CD4-positive, alpha-beta T cell treated with Interleukin-4 for 4 hours (primary cell): ENCODE results near the gene YEATS4.

ENCODE experiments used
- DNase-seq: peaks from one replicate; pipeline ENCODE4 v3.0.0-alpha.2; 2020

The YEATS4 gene

DNA sequence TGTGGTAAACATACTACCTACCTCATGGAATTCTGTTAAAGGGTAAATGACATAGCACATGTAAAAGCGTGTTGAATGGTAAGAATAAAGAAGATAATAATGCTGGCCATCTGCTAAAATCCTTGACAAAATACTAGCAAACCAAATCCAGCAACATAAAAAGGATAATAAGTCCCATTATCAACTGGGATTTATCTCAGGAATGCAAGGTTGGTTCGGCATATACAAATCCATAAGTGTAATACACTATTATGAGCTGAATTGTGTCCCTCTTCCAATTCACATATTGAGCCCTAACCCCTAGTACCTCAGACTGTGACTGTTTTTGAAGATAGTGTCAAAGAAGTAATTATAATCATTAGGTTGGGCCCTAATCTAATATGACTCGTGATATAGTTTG lies 37.4 kb downstream of the YEATS4 start:
- no peak for DNase-seq

DNA sequence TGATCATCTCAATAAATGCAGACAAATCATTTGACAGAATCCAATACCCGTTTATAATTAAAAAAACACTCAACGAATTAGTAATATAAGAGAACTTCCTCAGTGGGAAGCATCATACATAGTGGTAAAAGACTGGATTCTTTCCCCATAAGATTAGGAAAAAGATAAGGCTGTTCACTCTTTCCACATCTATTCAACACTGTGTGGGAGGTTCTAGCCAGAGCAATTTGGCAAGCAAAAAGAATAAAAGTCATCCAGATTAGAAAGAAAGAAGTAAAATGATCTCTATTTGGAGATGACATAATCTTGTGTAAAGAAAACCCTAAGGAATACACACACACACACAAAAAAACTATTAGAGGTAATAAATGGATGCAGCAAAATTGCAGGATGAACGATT lies 38.4 kb downstream of the YEATS4 start:
- no peak for DNase-seq

DNA sequence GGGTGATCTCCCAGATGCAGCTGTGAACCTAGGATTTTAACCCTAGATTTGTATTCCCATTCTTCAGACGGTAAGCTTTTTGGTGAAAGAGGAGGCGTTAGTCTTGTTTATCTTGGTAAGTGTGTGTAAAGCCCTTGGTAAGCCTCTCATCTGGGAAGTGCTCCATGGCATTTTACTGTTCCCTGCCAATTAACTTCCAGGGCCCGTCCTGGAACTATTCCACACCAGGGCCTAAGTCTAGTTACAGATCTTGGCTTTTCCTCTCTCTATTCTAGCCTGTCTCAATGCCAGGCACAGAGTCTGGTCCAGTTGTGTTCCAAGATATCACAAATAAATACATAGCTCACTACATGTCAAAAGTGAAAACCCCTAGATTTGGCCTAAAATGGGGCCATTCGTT lies 42.4 kb downstream of the YEATS4 start:
- DNase-seq: no peak

DNA sequence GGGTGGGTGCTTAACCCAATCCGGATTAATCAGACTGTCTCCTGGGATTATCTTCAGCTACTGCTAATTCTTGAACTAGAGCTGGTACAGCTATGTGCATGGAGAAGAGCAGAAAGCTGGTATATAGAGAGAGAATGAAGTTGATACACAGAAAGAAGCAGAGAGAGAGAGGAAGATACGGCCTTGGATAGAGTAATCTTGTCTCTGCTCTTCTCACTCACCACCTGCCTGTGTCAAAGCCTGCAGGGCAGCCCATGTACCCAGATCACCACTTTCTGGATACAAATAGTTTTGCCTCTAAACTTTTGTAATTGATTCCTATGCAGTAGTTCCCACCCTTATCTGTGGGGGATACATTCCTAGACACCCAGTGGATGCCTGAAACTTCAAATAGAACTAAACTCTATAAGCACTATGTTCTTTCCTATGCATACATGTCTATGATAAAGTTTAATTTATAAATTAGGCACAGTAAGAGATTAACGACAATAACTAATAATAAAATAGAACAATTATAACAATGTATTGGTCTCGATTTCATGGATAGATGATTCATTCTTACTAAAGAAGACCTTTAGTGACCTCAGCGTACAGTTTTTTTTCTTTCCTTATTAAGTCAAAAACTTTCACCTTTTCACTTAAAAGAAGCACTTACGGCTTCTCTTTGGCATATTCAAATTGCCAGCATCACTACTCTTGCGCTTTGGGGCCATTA lies 45.5 kb downstream of the YEATS4 start:
- DNase-seq: no peak

DNA sequence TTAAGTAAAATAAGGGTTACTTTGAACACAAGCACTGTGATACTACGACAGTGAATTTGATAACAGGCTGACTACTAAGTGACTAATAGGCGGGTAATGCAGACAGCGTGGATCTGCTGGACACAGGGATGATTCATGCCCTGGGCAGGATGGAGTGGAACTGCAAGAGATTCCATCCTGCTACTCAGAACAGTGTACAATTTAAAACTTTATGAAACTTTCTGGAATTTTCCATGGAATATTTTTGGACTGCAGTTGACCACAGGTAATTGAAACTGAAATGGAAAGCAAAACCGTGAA lies 46.0 kb downstream of the YEATS4 start:
- DNase-seq: no peak

DNA sequence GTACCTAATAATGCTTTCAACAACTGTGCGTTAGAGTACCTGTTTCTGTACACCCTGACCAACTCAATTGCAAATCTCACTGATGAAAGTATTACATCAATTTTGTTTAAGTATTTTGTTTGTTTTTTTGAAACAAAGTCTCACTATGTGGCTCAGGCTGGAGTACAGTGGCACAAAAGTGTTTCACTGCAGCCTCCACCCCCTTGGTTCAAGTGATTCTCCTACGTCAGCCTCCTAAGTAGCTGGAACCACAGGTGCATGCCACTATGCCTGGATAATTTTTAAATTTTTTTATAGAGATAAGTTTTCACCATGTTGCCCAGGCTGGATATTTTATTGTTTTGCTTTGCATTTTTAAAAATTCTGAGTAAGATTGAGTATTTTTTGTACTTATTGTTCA lies 46.7 kb downstream of the YEATS4 start:
- DNase-seq: no peak

DNA sequence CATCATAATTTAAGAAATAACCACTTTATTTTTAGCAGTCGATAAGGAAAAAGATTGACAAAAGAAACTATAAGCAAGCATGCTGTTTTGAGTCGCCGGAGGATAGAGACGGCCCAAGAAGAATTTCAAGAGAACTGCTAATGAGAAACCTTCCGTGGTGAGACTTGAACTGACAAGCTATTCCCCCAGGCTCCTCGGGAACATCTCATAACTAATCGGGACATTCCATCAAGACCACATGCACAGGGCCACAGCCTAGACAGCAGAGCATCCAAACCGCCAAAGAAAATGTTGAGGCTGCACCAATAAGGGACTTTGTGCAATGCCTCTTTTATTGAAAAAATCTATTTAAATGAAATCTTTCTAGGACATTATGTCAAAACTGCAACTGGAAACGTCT lies 51.0 kb downstream of the YEATS4 start:
- DNase-seq: no peak

DNA sequence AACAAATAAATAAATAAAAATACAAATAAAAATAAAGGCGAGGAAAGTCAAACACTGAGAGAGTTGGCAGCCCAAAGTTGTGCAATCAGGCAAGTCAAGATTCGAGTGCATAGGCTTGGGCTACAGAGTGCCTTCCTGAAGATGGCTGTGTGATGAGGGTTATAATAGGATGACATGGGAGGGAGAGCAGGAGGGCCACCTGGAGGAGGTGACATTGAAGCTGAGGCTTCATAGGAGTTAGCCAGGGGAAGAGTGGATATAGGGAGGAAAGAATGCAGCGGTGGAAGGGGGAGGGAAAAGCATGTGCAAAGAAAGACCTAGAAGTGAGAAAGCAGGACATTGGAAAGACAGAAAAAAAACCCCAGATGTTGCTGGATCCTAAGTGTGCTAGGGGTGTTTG lies 53.1 kb downstream of the YEATS4 start:
- DNase-seq: no peak

DNA sequence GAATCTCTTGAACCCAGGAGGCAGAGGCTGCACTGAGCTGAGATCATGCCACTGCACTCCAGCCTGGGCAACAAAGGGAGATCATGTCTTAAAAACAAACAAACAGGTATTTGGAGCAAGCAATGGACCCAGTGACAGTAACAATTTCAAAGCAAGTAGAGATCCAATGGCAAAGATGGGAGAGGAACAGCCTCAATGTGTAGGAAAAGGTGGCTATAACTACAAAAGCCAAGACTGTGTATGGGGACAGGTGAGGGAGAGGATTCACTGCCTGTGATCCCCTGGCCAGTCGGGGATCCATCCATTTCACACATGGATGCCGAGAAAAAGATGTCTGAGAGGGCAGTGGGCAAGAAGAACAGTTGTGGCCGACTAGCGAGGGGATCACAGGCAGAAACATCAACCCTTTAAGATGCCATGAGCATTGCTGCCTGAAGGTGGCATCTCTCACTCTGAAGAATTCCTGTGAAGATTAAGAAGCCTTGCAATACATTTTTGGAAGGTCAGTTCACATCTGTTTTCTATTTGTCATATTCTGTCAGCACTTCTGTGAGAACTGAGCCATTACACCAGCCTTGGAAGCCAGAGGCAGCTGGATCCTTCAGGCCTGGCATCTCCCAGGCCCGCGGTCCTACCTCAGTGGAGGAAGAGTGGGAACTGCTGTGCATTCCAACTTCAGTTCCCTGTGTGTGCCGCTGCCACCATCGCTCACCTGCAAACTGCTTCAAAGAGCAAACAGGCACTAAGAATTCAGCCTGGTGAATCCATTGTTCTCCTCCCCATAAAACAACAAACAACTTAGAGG lies 56.1 kb downstream of the YEATS4 start:
- peak; percentile 6 for DNase-seq

DNA sequence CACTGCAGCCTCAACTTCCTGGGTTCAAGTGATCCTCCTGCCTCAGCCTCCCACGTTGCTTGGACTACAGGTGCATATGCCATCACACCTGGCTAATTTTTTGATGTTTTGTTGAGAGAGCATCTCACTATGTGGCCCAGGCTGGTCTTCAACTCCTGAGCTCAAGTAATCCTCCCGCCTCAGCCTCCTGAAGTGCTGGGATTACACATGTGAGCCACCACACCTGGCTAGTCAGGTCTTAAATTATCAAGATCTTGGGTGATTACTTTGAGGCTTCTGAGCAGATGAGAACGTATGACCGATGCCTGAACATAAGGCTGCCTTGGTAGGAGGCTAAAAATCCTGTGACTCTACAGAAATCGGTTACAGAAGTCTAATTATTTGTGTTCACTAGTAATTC lies 57.7 kb downstream of the YEATS4 start:
- no peak for DNase-seq

DNA sequence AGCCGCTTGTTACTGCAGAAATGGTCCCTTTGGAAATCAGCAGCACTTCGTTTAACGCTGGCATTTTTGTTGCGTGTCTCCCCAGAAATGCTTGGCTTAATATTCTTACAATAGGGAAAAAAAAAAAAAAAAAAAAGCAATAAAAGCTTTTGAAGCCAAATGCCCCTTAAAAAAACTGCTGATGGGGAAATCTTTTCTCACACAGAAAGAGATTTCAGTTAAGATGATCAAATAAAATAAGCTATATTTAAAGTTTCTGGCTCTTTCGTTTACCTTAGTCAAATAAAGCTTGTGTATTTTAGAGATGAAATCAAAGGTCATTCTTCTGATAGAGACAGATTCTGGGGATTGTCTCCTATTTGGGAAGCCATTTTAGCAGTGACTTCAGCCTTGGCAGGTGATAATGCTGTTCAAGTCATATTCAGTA lies 58.2 kb downstream of the YEATS4 start:
- DNase-seq: no peak

DNA sequence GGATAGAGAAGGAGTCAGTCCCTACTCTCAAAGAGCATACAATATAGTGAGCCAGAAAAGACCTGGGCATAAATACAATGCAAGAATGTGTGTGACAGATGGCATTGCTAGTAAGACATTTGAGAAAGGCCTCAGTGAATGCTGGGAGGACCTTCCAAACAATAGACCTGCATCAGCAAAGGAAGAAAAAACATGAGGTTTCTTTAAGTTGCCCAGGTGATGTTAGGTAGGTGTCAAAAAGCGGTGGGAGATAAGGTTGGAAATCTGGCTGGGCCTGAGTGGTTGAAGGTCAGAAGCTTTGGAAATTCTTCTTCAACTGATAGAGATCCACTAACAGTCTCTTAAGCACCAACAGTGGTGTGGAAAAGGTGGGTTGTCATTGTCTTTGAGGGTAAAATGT lies 60.2 kb downstream of the YEATS4 start:
- no peak for DNase-seq

DNA sequence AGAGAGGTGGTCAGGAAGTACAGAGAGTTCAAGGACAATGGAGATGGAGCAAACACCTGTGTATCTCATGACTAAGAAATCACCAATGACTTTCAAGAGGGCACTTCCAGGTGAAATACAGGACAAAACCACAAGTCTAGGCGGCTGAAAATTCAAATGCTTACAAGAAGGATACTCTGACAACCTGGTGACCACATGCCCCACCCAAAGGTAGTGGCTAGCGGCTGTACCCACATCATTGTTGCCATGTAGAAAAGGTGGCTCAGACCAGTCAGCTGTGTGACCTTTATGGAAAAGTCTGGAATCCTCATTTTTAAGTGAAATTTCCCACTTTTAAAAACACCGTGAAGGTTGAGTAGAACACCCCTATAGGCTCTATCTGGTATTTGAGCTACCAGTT lies 62.0 kb downstream of the YEATS4 start:
- no peak for DNase-seq

DNA sequence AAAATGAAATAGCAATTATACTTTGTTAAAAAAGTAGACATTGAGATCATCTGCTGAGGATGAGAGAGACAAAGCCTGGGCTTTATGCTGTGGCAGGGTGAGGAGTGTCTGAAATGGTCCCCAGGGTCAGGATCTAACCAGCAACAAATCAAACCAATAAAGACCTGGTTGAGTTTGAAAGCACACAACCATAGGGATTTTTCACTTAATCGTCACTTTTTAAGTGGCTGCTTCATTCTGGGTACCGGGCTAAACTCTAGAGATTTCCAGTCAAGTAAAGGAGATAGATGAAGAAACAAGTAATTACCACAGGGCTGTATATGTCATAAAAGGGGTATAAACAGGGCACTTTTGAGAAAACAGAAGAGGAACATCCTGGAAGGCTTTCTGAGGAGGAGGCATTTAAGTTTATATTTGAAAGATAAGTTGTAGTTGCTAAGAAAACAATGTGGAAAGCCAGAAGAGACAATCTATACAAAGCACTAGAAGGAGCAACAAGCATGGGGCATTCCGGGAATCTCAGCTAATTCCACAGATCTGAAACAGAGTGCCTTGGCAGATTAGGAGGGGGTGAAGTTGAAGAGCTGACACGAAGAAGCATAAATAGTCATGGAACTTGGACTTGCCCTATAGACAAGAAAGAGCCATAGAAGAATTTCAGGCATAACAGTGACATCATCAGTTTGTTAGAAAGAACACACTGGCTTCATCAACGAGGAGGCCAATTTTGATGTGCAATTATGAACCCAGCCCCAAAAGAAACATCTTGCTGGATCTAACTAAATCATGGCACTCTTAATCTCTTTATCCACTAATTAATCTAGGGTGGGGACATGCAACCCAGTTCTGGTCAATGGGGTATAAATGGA lies 63.7 kb downstream of the YEATS4 start:
- DNase-seq: no peak

DNA sequence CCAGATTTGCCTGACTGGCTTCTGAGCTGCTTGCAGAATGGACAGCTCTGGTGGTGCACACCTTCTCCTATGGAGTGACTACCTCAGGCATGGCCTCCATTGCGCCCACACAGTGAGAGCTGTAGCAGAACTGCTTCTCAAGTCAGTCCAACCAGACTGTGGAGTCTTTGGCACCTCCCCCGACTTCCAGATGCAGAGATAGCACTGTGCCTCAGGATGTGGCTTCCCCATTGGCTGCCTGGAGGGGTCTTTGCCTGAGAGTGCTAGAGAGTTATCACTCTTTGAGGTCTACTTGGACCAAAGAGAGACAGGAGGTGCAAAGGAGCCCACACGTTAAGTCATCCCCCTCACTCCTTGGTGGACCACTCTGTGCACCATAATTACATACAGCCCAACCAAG lies 65.9 kb downstream of the YEATS4 start:
- DNase-seq: no peak

DNA sequence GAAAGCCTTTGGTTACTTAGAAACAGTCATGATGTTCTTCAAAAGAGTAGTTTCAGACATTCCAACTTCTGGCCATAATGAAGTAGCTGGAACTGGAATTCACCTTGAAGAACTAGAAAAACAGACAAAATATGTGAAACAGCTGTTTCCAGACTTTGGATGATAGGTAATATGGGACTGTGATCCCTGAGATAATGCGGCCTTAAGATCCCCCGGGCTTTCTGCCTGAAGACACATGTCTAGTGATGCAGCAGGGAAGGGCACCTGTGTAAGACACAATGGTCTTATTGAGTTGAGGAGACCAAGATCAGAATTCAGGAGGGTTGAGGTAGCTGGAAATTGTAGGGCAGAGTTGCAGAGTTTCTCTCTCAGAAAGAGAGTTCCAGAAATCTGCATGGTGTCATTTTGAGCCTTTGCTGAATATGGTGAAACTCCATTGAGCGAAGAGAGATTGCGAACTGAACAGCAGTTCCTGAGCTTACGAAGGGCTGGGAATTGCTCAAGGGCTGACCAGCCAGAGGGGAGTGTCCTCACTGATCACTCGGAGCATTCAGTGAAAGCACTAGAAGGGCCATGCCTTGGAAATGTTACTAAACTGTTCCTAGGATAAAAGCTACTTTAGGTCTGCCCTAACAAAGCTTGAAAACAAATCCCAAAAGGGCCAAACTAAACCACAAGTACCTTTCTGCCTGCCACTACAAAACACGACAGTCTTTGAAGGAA lies 69.0 kb downstream of the YEATS4 start:
- no peak for DNase-seq

DNA sequence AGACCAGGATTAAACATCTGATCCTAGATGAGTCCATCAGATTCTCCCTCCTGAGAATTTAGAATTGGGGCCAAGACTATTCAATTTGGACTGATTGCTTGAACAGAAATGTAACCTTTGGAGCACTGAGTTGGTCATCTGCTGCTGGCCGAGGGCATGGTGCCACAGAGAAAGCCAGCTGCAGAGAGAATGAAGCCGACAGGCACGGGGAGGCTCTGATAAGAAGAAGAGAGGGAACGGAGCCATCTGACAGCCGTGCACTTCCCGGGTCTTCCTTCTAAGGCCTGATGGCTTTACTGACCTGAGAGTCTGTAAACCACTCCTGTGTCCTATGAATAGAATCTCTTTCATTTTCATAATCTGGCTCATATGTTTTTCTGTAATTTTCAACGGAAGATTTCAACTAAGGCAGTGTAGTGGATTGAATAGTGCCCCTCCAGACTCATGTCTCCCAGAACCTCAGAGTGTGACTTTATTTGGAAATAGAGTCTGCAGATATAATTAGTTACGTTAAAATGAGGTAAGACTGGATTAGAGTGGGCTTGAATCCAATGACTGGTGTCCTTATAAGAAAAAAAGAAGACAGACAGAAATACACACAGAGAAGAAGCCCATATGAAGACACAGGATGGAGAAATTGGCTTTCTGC lies 71.5 kb downstream of the YEATS4 start:
- no peak for DNase-seq

DNA sequence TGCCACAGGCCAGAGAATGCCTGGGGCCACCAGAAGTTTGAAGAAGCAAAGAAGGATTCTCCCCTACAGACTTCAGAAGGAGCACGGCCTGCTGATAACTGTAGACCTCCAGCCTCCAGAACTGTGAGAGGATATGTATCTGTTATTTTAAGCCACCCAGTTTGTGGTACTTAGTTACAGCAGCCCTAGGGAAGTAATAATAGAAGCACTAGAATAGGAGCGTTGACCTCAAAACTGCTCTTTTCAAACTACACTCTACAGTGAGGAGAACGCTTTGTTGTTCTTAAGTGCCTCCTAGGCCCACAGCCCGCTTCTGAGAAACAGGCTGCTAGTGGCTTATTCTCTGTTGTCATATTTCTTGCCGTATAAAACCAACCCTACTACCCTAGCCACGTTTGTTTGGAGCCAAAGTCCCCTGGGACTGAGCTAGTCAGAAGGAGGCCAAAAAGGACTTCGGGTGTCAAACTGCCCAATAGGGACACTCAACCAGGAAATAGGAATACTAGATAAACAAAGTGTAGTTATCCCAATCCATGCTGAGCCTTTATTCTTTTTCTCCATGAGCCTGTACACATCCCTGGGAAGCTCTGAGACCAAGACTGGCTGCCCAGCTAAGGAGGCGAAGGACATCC lies 72.2 kb downstream of the YEATS4 start:
- DNase-seq: no peak

DNA sequence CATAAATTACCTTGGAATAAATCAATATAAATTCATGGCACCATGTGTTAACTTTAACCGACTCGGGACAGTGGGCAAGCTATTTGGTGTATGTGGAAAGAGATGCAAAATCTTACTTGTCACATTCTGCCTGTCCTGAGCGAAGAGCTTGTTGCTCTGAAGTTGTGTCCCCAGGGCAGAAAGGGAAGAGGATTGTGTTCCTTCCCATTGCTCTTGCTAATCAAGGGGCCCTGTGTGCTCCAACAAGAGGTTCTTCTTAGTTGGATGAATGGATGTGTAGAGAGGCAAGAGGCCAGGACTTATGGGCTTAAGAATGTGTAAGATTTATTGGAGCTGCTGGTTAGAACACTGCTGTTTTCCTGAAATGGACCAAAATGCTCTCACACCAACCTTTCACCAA lies 74.1 kb downstream of the YEATS4 start:
- no peak for DNase-seq

DNA sequence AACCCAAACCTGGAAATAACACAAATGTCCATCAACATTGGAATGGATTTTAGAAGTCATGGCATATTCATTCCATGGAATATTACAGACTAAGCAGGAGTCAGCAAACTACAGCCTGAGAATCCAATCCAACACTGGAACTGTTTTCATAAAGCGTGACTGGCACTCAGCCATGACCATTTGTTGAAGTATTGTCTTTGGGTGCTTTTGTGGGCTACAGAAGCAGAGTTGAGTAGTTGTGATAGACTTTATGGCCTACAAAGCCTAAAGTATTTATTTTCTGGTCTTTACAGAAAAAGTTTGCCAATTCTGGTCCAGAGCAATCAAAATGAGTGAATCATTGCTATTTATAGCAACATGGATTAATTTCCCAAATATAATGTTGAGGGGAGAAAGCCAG lies 76.1 kb downstream of the YEATS4 start:
- DNase-seq: no peak

DNA sequence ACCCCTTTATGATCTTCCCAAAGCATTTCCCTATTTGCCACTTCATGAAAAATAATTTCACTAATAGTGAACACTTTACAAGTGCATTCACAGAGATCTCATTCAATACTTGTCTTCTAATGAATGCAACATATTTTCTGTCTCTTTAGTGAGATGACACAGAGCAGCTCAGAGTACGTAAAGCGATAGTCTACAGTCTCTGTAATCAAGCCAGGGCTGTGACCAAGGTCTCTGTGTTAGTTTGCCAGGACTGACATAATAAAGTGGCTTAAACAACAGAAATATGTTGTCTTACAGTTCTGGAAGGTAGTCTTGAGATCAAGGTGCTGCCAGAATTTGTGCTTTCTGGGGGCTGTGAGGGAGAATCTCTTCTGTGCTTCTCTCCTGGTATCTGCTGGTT lies 77.5 kb downstream of the YEATS4 start:
- DNase-seq: no peak

DNA sequence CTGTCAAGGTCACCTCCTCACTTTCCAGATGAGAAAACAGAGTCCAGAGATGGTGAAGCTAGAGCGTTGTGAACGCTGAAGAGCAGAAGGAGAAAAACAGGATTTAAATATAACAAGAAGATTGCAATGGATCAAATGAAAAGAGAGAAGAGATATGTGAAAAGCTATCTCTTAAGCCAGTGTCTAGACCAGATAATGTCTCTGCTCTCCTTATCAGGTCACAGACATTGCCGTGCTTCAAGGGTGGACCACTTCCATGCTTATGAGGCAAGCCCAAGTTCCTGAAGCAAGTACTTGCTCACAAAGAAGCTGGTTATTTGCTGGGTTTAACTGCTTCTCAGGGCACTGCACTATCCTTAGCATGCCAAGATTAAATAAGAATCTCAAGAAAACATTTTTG lies 79.0 kb downstream of the YEATS4 start:
- DNase-seq: no peak
